ENCODE data around the gene ARMH1.

Gene ARMH1

GRCh38 chr1:44717653-44718052 is 43.1 kb downstream of the ARMH1 start:
- TF ChIP-seq, protein P1, sequence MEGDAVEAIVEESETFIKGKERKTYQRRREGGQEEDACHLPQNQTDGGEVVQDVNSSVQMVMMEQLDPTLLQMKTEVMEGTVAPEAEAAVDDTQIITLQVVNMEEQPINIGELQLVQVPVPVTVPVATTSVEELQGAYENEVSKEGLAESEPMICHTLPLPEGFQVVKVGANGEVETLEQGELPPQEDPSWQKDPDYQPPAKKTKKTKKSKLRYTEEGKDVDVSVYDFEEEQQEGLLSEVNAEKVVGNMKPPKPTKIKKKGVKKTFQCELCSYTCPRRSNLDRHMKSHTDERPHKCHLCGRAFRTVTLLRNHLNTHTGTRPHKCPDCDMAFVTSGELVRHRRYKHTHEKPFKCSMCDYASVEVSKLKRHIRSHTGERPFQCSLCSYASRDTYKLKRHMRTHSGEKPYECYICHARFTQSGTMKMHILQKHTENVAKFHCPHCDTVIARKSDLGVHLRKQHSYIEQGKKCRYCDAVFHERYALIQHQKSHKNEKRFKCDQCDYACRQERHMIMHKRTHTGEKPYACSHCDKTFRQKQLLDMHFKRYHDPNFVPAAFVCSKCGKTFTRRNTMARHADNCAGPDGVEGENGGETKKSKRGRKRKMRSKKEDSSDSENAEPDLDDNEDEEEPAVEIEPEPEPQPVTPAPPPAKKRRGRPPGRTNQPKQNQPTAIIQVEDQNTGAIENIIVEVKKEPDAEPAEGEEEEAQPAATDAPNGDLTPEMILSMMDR (IDR thresholded peaks at IDR 0.05), result no peak
- peaks cover 0 to 3% of the 10 kb centered on the region in 2 donors for H3K27me3 ChIP-seq
- peaks cover 0 to 5% (median 0%) of the 10 kb centered on the region in 4 donors for H3K4me1 ChIP-seq
- no peak overlapping the region for H3K27ac ChIP-seq
- no peak overlapping the region for H3K4me3 ChIP-seq
- intact Hi-C loops (cut with DNase I; ENCODE audit: low total_unique reads), result no loop called here
- no peaks in the 10 kb centered on the region for H3K9me3 ChIP-seq
- no peak for DNase-seq
- H3K36me3 ChIP-seq, result no peaks in the 10 kb centered on the region

GRCh38 chr1:44718091-44718490 is 43.6 kb downstream of the ARMH1 start:
- Histone ChIP-seq H3K27me3 (peaks cover 0 to 3% of the 10 kb centered on the region in 2 donors), H3K36me3 (no peaks in the 10 kb centered on the region), H3K4me1 (peaks cover 0 to 5% (median 0%) of the 10 kb centered on the region in 4 donors), H3K27ac (no peak overlapping the region), H3K9me3 (no peaks in the 10 kb centered on the region), H3K4me3 (no peak overlapping the region)
- intact Hi-C loops (cut with DNase I; ENCODE audit: low total_unique reads), result no loop called here
- DNase-seq, result no peak
- TF ChIP-seq, protein P1 (IDR thresholded peaks at IDR 0.05), result no peak

GRCh38 chr1:44719318-44719717 is 44.8 kb downstream of the ARMH1 start:
- Histone ChIP-seq H3K9me3 (no peaks in the 10 kb centered on the region), H3K4me3 (no peak overlapping the region), H3K4me1 (peaks cover 0 to 5% (median 0%) of the 10 kb centered on the region in 4 donors), H3K36me3 (no peaks in the 10 kb centered on the region), H3K27ac (no peak overlapping the region), H3K27me3 (peaks cover 0 to 3% of the 10 kb centered on the region in 2 donors)
- no peak for DNase-seq
- TF ChIP-seq, protein P1 (IDR thresholded peaks at IDR 0.05), result no peak
- intact Hi-C loops (cut with DNase I; ENCODE audit: low total_unique reads), result no loop called here

GRCh38 chr1:44720281-44720680 is 45.8 kb downstream of the ARMH1 start:
- Histone ChIP-seq H3K27me3 (peaks cover 0 to 3% of the 10 kb centered on the region in 2 donors), H3K9me3 (no peaks in the 10 kb centered on the region), H3K27ac (no peak overlapping the region), H3K36me3 (no peaks in the 10 kb centered on the region), H3K4me3 (no peak overlapping the region), H3K4me1 (peaks cover 0 to 3% (median 0%) of the 10 kb centered on the region in 4 donors)
- TF ChIP-seq, protein P1 (IDR thresholded peaks at IDR 0.05), result no peak
- intact Hi-C loops (cut with DNase I; ENCODE audit: low total_unique reads), result loop anchor here (10.0 kb wide), 1 partner anchor 285 kb away; no protein-coding TSS in a partner anchor
- DNase-seq, result no peak

DNA sequence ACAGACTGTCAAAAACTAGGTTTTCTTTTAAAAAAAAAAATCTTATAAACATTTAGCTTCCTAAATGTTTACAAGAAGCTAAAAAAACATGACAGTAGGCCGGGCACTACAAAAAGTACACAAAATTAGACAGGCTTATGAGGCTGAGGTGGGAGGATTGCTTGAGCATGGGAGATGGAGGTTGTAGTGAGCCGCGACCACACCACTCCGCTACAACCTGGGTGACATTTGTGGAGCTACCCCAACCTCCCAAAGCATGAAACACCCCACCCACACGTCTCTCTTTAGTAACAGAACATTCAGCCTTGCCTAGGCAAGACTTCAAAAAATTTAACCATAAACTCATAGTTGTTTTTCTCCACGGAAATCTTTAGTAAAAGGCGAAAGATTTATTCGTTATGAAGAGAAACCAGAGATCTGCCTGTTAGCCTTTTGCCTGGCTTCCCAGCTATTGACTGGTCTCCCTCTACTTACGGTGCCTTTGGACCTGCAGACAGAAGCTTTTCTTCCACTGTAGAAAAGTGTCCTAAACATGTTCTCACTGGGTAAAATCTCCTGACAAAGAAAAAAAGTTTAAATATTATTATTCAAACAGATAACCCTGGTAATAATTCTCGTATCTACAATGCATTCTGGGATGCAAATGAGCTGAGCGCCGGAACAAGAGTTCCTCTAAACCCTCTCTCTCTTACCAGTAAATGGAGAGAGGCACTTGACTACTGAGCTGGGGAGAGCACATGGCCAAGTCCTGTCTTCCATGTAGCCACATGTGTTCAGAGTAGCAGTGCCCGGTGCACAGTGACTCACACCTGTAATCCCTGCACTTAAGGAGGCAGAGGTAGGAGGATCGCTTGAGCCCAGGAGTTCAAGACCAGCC is 47.2 kb downstream of the ARMH1 start:
- Histone ChIP-seq H3K4me3 (peak overlapping the region in 1 of 2 donors; percentile 14), H3K27ac (peak overlapping the region; percentile 26 to 60), H3K4me1 (peaks cover 0 to 2% (median 0%) of the 10 kb centered on the region in 4 donors), H3K27me3 (no peaks in the 10 kb centered on the region), H3K36me3 (no peaks in the 10 kb centered on the region), H3K9me3 (no peaks in the 10 kb centered on the region)
- peak; percentile 25 to 73 for DNase-seq
- intact Hi-C loops (cut with DNase I; ENCODE audit: low total_unique reads), result loop anchor here (10.0 kb wide), 1 partner anchor 283 kb away; no protein-coding TSS in a partner anchor
- TF ChIP-seq, protein P1 (IDR thresholded peaks at IDR 0.05), result no peak
